Measurements from ENCODE around the gene MUC5AC.
"Not testable (repeated sequence)": the region's sequence is repeated elsewhere in the genome, so short reads cannot be mapped to it uniquely, and the experiment has no call there.

Gene MUC5AC

GRCh38 chr11:1171985-1172728 lies 14.4 kb downstream of the MUC5AC start:
- Histone ChIP-seq H3K4me3 (ENCODE audit: low read length in 2 of 2) (no peak overlapping the region), H3K27ac (ENCODE audit: low read depth in 2 of 2, low read length in 2 of 2) (no peak overlapping the region), H3K36me3 (ENCODE audit: control insufficient read depth in 2 of 2, insufficient read depth in 2 of 2, low read length in 2 of 2) (no peaks in the 10 kb centered on the region), H3K27me3 (ENCODE audit: control insufficient read depth in 2 of 2, insufficient read depth in 2 of 2, low read length in 2 of 2) (no peaks in the 10 kb centered on the region), H3K4me1 (ENCODE audit: control insufficient read depth in 2 of 2, insufficient read depth in 2 of 2, low read length in 2 of 2) (no peaks in the 10 kb centered on the region), H3K9me3 (ENCODE audit: control insufficient read depth in 2 of 2, low read length in 2 of 2) (no peaks in the 10 kb centered on the region), H3K9ac (ENCODE audit: low read depth in 1 of 2, low read length in 2 of 2) (no peak overlapping the region)

GRCh38 chr11:1172729-1173117 lies 15.0 kb downstream of the MUC5AC start:
- H3K4me1 ChIP-seq (ENCODE audit: control insufficient read depth in 2 of 2, insufficient read depth in 2 of 2, low read length in 2 of 2) = no peaks in the 10 kb centered on the region
- H3K36me3 ChIP-seq (ENCODE audit: control insufficient read depth in 2 of 2, insufficient read depth in 2 of 2, low read length in 2 of 2) = no peaks in the 10 kb centered on the region
- no peak overlapping the region for H3K9ac ChIP-seq (ENCODE audit: low read depth in 1 of 2, low read length in 2 of 2)
- no peak overlapping the region for H3K27ac ChIP-seq (ENCODE audit: low read depth in 2 of 2, low read length in 2 of 2)
- no peaks in the 10 kb centered on the region for H3K9me3 ChIP-seq (ENCODE audit: control insufficient read depth in 2 of 2, low read length in 2 of 2)
- no peaks in the 10 kb centered on the region for H3K27me3 ChIP-seq (ENCODE audit: control insufficient read depth in 2 of 2, insufficient read depth in 2 of 2, low read length in 2 of 2)
- H3K4me3 ChIP-seq (ENCODE audit: low read length in 2 of 2) = no peak overlapping the region

- H3K9me3 ChIP-seq (ENCODE audit: control insufficient read depth in 2 of 2, low read length in 2 of 2); H3K4me3 ChIP-seq (ENCODE audit: low read length in 2 of 2); H3K36me3 ChIP-seq (ENCODE audit: control insufficient read depth in 2 of 2, insufficient read depth in 2 of 2, low read length in 2 of 2): not testable (repeated sequence)
Observed at GRCh38 chr11:1173396-1173795, 15.6 kb downstream of the MUC5AC start.

GRCh38 chr11:1174441-1175370 lies 17.0 kb downstream of the MUC5AC start:
- H3K27ac ChIP-seq (ENCODE audit: low read depth in 2 of 2, low read length in 2 of 2) = no peak overlapping the region
- no peak overlapping the region for H3K4me3 ChIP-seq (ENCODE audit: low read length in 2 of 2)
- no peaks in the 10 kb centered on the region for H3K4me1 ChIP-seq (ENCODE audit: control insufficient read depth in 2 of 2, insufficient read depth in 2 of 2, low read length in 2 of 2)
- H3K27me3 ChIP-seq (ENCODE audit: control insufficient read depth in 2 of 2, insufficient read depth in 2 of 2, low read length in 2 of 2) = no peaks in the 10 kb centered on the region
- no peak overlapping the region for H3K9ac ChIP-seq (ENCODE audit: low read depth in 1 of 2, low read length in 2 of 2)
- no peaks in the 10 kb centered on the region for H3K9me3 ChIP-seq (ENCODE audit: control insufficient read depth in 2 of 2, low read length in 2 of 2)
- H3K36me3 ChIP-seq (ENCODE audit: control insufficient read depth in 2 of 2, insufficient read depth in 2 of 2, low read length in 2 of 2) = no peaks in the 10 kb centered on the region

More at GRCh38 chr11:1173396-1173795, 15.6 kb downstream of the MUC5AC start:
- H3K9ac ChIP-seq (ENCODE audit: low read depth in 1 of 2, low read length in 2 of 2); H3K4me1 ChIP-seq (ENCODE audit: control insufficient read depth in 2 of 2, insufficient read depth in 2 of 2, low read length in 2 of 2); H3K27ac ChIP-seq (ENCODE audit: low read depth in 2 of 2, low read length in 2 of 2); H3K27me3 ChIP-seq (ENCODE audit: control insufficient read depth in 2 of 2, insufficient read depth in 2 of 2, low read length in 2 of 2): not testable (repeated sequence)

GRCh38 chr11:1175461-1176223 lies 17.9 kb downstream of the MUC5AC start:
- no peaks in the 10 kb centered on the region for H3K4me1 ChIP-seq (ENCODE audit: control insufficient read depth in 2 of 2, insufficient read depth in 2 of 2, low read length in 2 of 2)
- no peak overlapping the region for H3K9ac ChIP-seq (ENCODE audit: low read depth in 1 of 2, low read length in 2 of 2)
- no peak overlapping the region for H3K4me3 ChIP-seq (ENCODE audit: low read length in 2 of 2)
- H3K27ac ChIP-seq (ENCODE audit: low read depth in 2 of 2, low read length in 2 of 2) = no peak overlapping the region
- H3K36me3 ChIP-seq (ENCODE audit: control insufficient read depth in 2 of 2, insufficient read depth in 2 of 2, low read length in 2 of 2) = no peaks in the 10 kb centered on the region
- no peaks in the 10 kb centered on the region for H3K9me3 ChIP-seq (ENCODE audit: control insufficient read depth in 2 of 2, low read length in 2 of 2)
- H3K27me3 ChIP-seq (ENCODE audit: control insufficient read depth in 2 of 2, insufficient read depth in 2 of 2, low read length in 2 of 2) = no peaks in the 10 kb centered on the region

GRCh38 chr11:1176224-1177019 lies 18.7 kb downstream of the MUC5AC start:
- H3K27me3 ChIP-seq (ENCODE audit: control insufficient read depth in 2 of 2, insufficient read depth in 2 of 2, low read length in 2 of 2) = no peaks in the 10 kb centered on the region
- H3K9ac ChIP-seq (ENCODE audit: low read depth in 1 of 2, low read length in 2 of 2) = no peak overlapping the region
- no peak overlapping the region for H3K4me3 ChIP-seq (ENCODE audit: low read length in 2 of 2)
- H3K4me1 ChIP-seq (ENCODE audit: control insufficient read depth in 2 of 2, insufficient read depth in 2 of 2, low read length in 2 of 2) = no peaks in the 10 kb centered on the region
- H3K27ac ChIP-seq (ENCODE audit: low read depth in 2 of 2, low read length in 2 of 2) = no peak overlapping the region
- H3K9me3 ChIP-seq (ENCODE audit: control insufficient read depth in 2 of 2, low read length in 2 of 2) = no peaks in the 10 kb centered on the region
- no peaks in the 10 kb centered on the region for H3K36me3 ChIP-seq (ENCODE audit: control insufficient read depth in 2 of 2, insufficient read depth in 2 of 2, low read length in 2 of 2)

- H3K9ac ChIP-seq (ENCODE audit: low read depth in 1 of 2, low read length in 2 of 2) = no peak overlapping the region
- no peak overlapping the region for H3K4me3 ChIP-seq (ENCODE audit: low read length in 2 of 2)
- H3K27ac ChIP-seq (ENCODE audit: low read depth in 2 of 2, low read length in 2 of 2) = no peak overlapping the region
- H3K9me3 ChIP-seq (ENCODE audit: control insufficient read depth in 2 of 2, low read length in 2 of 2) = no peaks in the 10 kb centered on the region
- no peaks in the 10 kb centered on the region for H3K36me3 ChIP-seq (ENCODE audit: control insufficient read depth in 2 of 2, insufficient read depth in 2 of 2, low read length in 2 of 2)
- no peaks in the 10 kb centered on the region for H3K27me3 ChIP-seq (ENCODE audit: control insufficient read depth in 2 of 2, insufficient read depth in 2 of 2, low read length in 2 of 2)
- no peaks in the 10 kb centered on the region for H3K4me1 ChIP-seq (ENCODE audit: control insufficient read depth in 2 of 2, insufficient read depth in 2 of 2, low read length in 2 of 2)
Observed at GRCh38 chr11:1177020-1177770, 19.4 kb downstream of the MUC5AC start.

GRCh38 chr11:1177771-1178090 lies 20.0 kb downstream of the MUC5AC start:
- Histone ChIP-seq H3K9ac (ENCODE audit: low read depth in 1 of 2, low read length in 2 of 2) (no peak overlapping the region), H3K36me3 (ENCODE audit: control insufficient read depth in 2 of 2, insufficient read depth in 2 of 2, low read length in 2 of 2) (no peaks in the 10 kb centered on the region), H3K27me3 (ENCODE audit: control insufficient read depth in 2 of 2, insufficient read depth in 2 of 2, low read length in 2 of 2) (no peaks in the 10 kb centered on the region), H3K4me1 (ENCODE audit: control insufficient read depth in 2 of 2, insufficient read depth in 2 of 2, low read length in 2 of 2) (no peaks in the 10 kb centered on the region), H3K27ac (ENCODE audit: low read depth in 2 of 2, low read length in 2 of 2) (no peak overlapping the region), H3K4me3 (ENCODE audit: low read length in 2 of 2) (no peak overlapping the region), H3K9me3 (ENCODE audit: control insufficient read depth in 2 of 2, low read length in 2 of 2) (no peaks in the 10 kb centered on the region)

- Histone ChIP-seq H3K36me3 (ENCODE audit: control insufficient read depth in 2 of 2, insufficient read depth in 2 of 2, low read length in 2 of 2) (no peaks in the 10 kb centered on the region), H3K9ac (ENCODE audit: low read depth in 1 of 2, low read length in 2 of 2) (no peak overlapping the region), H3K9me3 (ENCODE audit: control insufficient read depth in 2 of 2, low read length in 2 of 2) (no peaks in the 10 kb centered on the region), H3K27me3 (ENCODE audit: control insufficient read depth in 2 of 2, insufficient read depth in 2 of 2, low read length in 2 of 2) (no peaks in the 10 kb centered on the region), H3K4me3 (ENCODE audit: low read length in 2 of 2) (no peak overlapping the region), H3K27ac (ENCODE audit: low read depth in 2 of 2, low read length in 2 of 2) (no peak overlapping the region), H3K4me1 (ENCODE audit: control insufficient read depth in 2 of 2, insufficient read depth in 2 of 2, low read length in 2 of 2) (no peaks in the 10 kb centered on the region)
Observed at GRCh38 chr11:1178201-1178885, 20.6 kb downstream of the MUC5AC start.

Data from mucosa of rectum (tissue), 2 donors.